Ascending aorta (tissue), 2 donors: ENCODE data around the gene BAG1. TPM values are rescaled to one million over a fixed set of nuclear protein-coding genes. Genes with fewer than 3 reads are reported as not detected.

ENCODE experiments used
- DNase-seq, 2 donors: peaks; one replicate each; pipeline ENCODE4 v3.0.0-alpha.2; 2019; ENCODE audit warnings: low spot score in 2 of 2
- H3K27ac ChIP-seq, 2 donors: fragments of 200-600 bp; sonication (generic); one replicate each; pipeline ENCODE4 v1.5.1; 2016 to 2017; ENCODE audit warnings: mild to moderate bottlenecking in 1 of 2
- H3K27me3 ChIP-seq: fragments of 200-600 bp; sonication (generic); one replicate; pipeline ENCODE4 v1.5.1; 2017
- H3K36me3 ChIP-seq, 2 donors: fragments of 200-600 bp; sonication (generic); one replicate each; pipeline ENCODE4 v1.5.1; 2016
- H3K4me1 ChIP-seq, 2 donors: fragments of 200-600 bp; sonication (generic); one replicate each; pipeline ENCODE4 v1.5.1; 2016 to 2017; ENCODE audit warnings: mild to moderate bottlenecking in 1 of 2
- H3K4me3 ChIP-seq, 2 donors: fragments of 200-600 bp; sonication (generic); one replicate each; pipeline ENCODE4 v1.5.1; 2016 to 2017; ENCODE audit warnings: mild to moderate bottlenecking in 1 of 2
- H3K9me3 ChIP-seq, 2 donors: fragments of 200-600 bp; sonication (generic); one replicate each; pipeline ENCODE4 v1.5.1; 2016
- intact Hi-C: fragments of 100-400 bp; cut with DNase I; formaldehyde crosslinking; loops from one replicate; pipeline ENCODE4 v1.15.1; 2023
- total RNA-seq: library from RNA; depleted of rRNA; stranded (reverse); fragments of >200 nt; gene quantifications from one replicate; pipeline ENCODE4 v1.1.0, GENCODE V29; 2016
- TF ChIP-seq, protein P1 (sequence below), 3 experiments: fragments of 200-600 bp in 2 of 3; fragments of 450-650 bp in 1 of 3; sonication (generic) in 2 of 3; IDR thresholded peaks; one replicate each; pipeline ENCODE4 v1.5.1; 2016 to 2019; ENCODE audit warnings: antibody characterized with exemption in 3 of 3, mild to moderate bottlenecking in 1 of 3, moderate library complexity in 1 of 3

BAG1 gene
- total RNA-seq, 1 donor from 2014 or later: 58.5 TPM

- H3K4me1 ChIP-seq: no peaks in the 10 kb centered on the region
- TF ChIP-seq, protein P1, sequence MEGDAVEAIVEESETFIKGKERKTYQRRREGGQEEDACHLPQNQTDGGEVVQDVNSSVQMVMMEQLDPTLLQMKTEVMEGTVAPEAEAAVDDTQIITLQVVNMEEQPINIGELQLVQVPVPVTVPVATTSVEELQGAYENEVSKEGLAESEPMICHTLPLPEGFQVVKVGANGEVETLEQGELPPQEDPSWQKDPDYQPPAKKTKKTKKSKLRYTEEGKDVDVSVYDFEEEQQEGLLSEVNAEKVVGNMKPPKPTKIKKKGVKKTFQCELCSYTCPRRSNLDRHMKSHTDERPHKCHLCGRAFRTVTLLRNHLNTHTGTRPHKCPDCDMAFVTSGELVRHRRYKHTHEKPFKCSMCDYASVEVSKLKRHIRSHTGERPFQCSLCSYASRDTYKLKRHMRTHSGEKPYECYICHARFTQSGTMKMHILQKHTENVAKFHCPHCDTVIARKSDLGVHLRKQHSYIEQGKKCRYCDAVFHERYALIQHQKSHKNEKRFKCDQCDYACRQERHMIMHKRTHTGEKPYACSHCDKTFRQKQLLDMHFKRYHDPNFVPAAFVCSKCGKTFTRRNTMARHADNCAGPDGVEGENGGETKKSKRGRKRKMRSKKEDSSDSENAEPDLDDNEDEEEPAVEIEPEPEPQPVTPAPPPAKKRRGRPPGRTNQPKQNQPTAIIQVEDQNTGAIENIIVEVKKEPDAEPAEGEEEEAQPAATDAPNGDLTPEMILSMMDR (IDR thresholded peaks at IDR 0.05): no peak
- H3K27ac ChIP-seq: no peak overlapping the region
- intact Hi-C loops: no loop called here
- no peaks in the 10 kb centered on the region for H3K36me3 ChIP-seq
- DNase-seq: no peak
- no peaks in the 10 kb centered on the region for H3K27me3 ChIP-seq
- no peak overlapping the region for H3K4me3 ChIP-seq
- no peaks in the 10 kb centered on the region for H3K9me3 ChIP-seq
These were observed 54.3 kb downstream of the BAG1 start for GRCh38 chr9:33210006-33210715.

- no peak overlapping the region for H3K27ac ChIP-seq
These were observed 55.1 kb downstream of the BAG1 start for GRCh38 chr9:33209394-33209793.

GRCh38 chr9:33202552-33203201 lies 61.8 kb downstream of the BAG1 start:
- no peaks in the 10 kb centered on the region for H3K27me3 ChIP-seq
- peaks cover 0 to 4% of the 10 kb centered on the region in 2 donors for H3K4me1 ChIP-seq
- intact Hi-C loops: loop anchor here (5.0 kb wide), 1 partner anchor 70 kb away; no protein-coding TSS in a partner anchor
- TF ChIP-seq, protein P1 (IDR thresholded peaks at IDR 0.05): no peak
- DNase-seq: peak; percentile 40 to 82
- no peaks in the 10 kb centered on the region for H3K36me3 ChIP-seq
- H3K27ac ChIP-seq: no peak overlapping the region
- H3K4me3 ChIP-seq: no peak overlapping the region
- H3K9me3 ChIP-seq: no peaks in the 10 kb centered on the region

More at GRCh38 chr9:33209394-33209793, 55.1 kb downstream of the BAG1 start:
- intact Hi-C loops: no loop called here
- Histone ChIP-seq H3K27me3 (no peaks in the 10 kb centered on the region), H3K4me1 (no peaks in the 10 kb centered on the region), H3K36me3 (no peaks in the 10 kb centered on the region), H3K4me3 (no peak overlapping the region), H3K9me3 (no peaks in the 10 kb centered on the region)
- DNase-seq: no peak
- TF ChIP-seq, protein P1 (IDR thresholded peaks at IDR 0.05): no peak

Other genes with a start within 250 kb of the BAG1 start
- 53.6 TPM for gene DNAJA1, start 239.4 kb downstream of the BAG1 start, total RNA-seq
- 7.2 TPM for gene SMU1, start 188.0 kb downstream of the BAG1 start, total RNA-seq
- gene B4GALT1, start 97.4 kb downstream of the BAG1 start, total RNA-seq: 100 TPM
- not detected for gene SPINK4, start 24.5 kb downstream of the BAG1 start, total RNA-seq
- gene CHMP5, start 341 bp upstream of the BAG1 start, total RNA-seq: 47.5 TPM
- 14.2 TPM for gene NFX1, start 25.8 kb upstream of the BAG1 start, total RNA-seq
- gene AQP7, start 137.9 kb upstream of the BAG1 start, total RNA-seq: 18.9 TPM
- gene AQP3, start 182.9 kb upstream of the BAG1 start, total RNA-seq: 12.7 TPM
- 28.6 TPM for gene NOL6, start 209.2 kb upstream of the BAG1 start, total RNA-seq